Stomach (tissue), 9 donors: Measurements from ENCODE around the gene KIF18A. TPM values are rescaled to one million over a fixed set of nuclear protein-coding genes. Genes with fewer than 3 reads are reported as not detected.

Source experiments
- DNase-seq, 2 donors: peaks; one replicate each; pipeline versions ENCODE4 v3.0.0 to v3.0.0-alpha.2; 2013 to 2019
- H3K27ac ChIP-seq, 5 donors: fragments of 200-600 bp in 4 of 5; sonication (generic) in 4 of 5; one replicate each; pipeline ENCODE4 v1.5.1; 2013 to 2019; ENCODE audit warnings: mild to moderate bottlenecking in 1 of 5, moderate library complexity in 1 of 5
- H3K27me3 ChIP-seq, 3 donors: fragments of 200-600 bp; sonication (generic); one replicate each; pipeline ENCODE4 v1.5.1; 2017 to 2019; ENCODE audit warnings: mixed run types in 1 of 3
- H3K36me3 ChIP-seq, 4 donors: fragments of 200-600 bp; sonication (generic); 1 replicate in 3 of 4; 2 replicates in 1 of 4; pipeline ENCODE4 v1.5.1; 2016 to 2019
- H3K4me1 ChIP-seq, 4 donors: fragments of 200-600 bp; sonication (generic); one replicate each; pipeline ENCODE4 v1.5.1; 2016 to 2019
- H3K4me3 ChIP-seq, 4 donors: fragments of 200-600 bp; sonication (generic) in 3 of 4; one replicate each; pipeline ENCODE4 v1.5.1; 2016 to 2019; ENCODE audit warnings: mild to moderate bottlenecking in 1 of 4
- H3K9me3 ChIP-seq, 4 donors: fragments of 200-600 bp; sonication (generic); one replicate each; pipeline ENCODE4 v1.5.1; 2016 to 2019
- EP300 ChIP-seq: sonication (generic); formaldehyde crosslinking; IDR thresholded peaks from one replicate; pipeline ENCODE4 v1.6.1; 2017; ENCODE audit warnings: antibody characterized with exemption
- POLR2A ChIP-seq, 4 donors: fragments of 450-650 bp; IDR thresholded peaks; one replicate each; pipeline ENCODE4 v1.6.1; 2016; ENCODE audit warnings: antibody characterized with exemption in 4 of 4, control low read depth in 2 of 4, mild to moderate bottlenecking in 1 of 4, moderate library complexity in 1 of 4
- POLR2AphosphoS5 ChIP-seq, 3 donors: sonication (generic); formaldehyde crosslinking; IDR thresholded peaks; one replicate each; pipeline ENCODE4 v1.6.1; 2016; ENCODE audit warnings: antibody characterized with exemption in 3 of 3
- WGBS, 5 donors: extraction: QIAGEN DNeasy Blood & Tissue Kit in 3 of 5; methylation state at CpG; one replicate each; pipeline versions ENCODE4 v1.1.5 to v1.1.7; 2013 to 2018; 5-methylcytosine and 5-hydroxymethylcytosine counted together
- intact Hi-C: fragments of 100-400 bp; cut with DNase I; formaldehyde crosslinking; loops from one replicate; pipeline ENCODE4 v1.15.1; 2023; ENCODE audit warnings: low total_unique reads
- polyA plus RNA-seq, 3 donors: library from polyadenylated mRNA; stranded (reverse); fragments of 200-250 nt; gene quantifications; one replicate each; pipeline ENCODE4 v1.2.3, GENCODE V29; 2013
- total RNA-seq, 5 donors: library from RNA; depleted of rRNA; stranded (reverse); fragments of >200 nt; gene quantifications; one replicate each; pipeline versions ENCODE4 v1.1.0 to v1.2.3, GENCODE V29; 2014 to 2016
- TF ChIP-seq, protein P1 (sequence below), 7 experiments: fragments of 450-650 bp in 4 of 7; fragments of 200-600 bp in 3 of 7; sonication (generic) in 3 of 7; IDR thresholded peaks; one replicate each; pipeline ENCODE4 v1.5.1; 2016 to 2019; ENCODE audit warnings: antibody characterized with exemption in 7 of 7, control low read depth in 2 of 7, mild to moderate bottlenecking in 1 of 7
- donor health status: healthy with polysubstance abuse.
- donor health status: Bipolar disorder and iron deficiency.
- donor health status: healthy.

The KIF18A gene
- total and polyA plus RNA-seq, 8 donors = 0.29 to 3.7 (median 1.1) TPM

DNA sequence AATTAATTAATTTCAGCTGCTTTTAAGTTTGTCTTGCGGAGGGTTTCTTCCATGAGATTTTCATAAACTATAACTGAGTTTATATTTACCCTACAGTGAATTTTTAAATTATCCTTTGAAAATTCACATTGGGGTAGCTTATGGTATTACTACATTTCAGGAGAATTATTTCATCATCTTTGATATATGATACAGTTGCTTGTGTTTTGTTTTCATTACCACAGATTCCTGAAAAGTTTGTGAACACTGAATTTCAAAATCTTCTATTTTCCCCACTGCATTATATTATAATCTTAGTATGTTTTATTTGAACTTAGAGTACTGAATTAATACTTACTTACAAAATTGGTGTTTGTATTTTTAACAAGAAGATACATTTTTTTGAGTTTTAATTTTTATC lies 24.6 kb upstream of the KIF18A start:
- WGBS, 5 donors = 45 to 97% (median 58%) methylated on average over 1 of the region's 1 CpG
- H3K4me1 ChIP-seq = no peaks in the 10 kb centered on the region
- no peak for TF ChIP-seq EP300
- no peak for TF ChIP-seq POLR2A (IDR thresholded peaks at IDR 0.05)
- TF ChIP-seq, protein P1, sequence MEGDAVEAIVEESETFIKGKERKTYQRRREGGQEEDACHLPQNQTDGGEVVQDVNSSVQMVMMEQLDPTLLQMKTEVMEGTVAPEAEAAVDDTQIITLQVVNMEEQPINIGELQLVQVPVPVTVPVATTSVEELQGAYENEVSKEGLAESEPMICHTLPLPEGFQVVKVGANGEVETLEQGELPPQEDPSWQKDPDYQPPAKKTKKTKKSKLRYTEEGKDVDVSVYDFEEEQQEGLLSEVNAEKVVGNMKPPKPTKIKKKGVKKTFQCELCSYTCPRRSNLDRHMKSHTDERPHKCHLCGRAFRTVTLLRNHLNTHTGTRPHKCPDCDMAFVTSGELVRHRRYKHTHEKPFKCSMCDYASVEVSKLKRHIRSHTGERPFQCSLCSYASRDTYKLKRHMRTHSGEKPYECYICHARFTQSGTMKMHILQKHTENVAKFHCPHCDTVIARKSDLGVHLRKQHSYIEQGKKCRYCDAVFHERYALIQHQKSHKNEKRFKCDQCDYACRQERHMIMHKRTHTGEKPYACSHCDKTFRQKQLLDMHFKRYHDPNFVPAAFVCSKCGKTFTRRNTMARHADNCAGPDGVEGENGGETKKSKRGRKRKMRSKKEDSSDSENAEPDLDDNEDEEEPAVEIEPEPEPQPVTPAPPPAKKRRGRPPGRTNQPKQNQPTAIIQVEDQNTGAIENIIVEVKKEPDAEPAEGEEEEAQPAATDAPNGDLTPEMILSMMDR (IDR thresholded peaks at IDR 0.05) = no peak
- TF ChIP-seq POLR2AphosphoS5 (IDR thresholded peaks at IDR 0.05) = no peak
- DNase-seq = no peak
- H3K36me3 ChIP-seq = peaks cover 0 to 34% (median 14%) of the 10 kb centered on the region in 4 donors
- no peaks in the 10 kb centered on the region for H3K9me3 ChIP-seq
- no peak overlapping the region for H3K4me3 ChIP-seq
- no peak overlapping the region for H3K27ac ChIP-seq
- H3K27me3 ChIP-seq = no peaks in the 10 kb centered on the region
- intact Hi-C loops = no loop called here

DNA sequence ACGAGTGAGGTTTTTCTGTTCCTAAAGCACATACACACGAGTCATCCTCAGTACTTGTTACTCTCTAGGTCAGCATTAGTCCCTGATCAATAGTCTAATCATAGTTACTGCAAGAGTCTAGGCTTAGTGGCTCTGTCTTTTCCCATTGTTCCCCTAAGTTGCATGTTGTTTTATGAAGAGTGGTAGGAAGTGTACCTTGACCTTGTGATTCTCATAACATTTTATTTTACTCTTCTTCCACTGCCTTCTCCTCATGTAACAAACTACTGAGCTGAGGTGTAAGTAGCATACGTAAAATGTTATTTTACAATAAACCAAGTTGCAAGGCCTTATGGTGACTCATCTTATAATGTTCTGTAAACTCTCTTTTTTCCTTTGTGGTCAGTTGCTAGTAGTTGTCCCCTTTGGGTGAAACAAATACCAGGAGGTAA lies 15.2 kb upstream of the KIF18A start:
- no peaks in the 10 kb centered on the region for H3K9me3 ChIP-seq
- WGBS, 5 donors = 82 to 91% (median 86%) methylated on average over 3 of the region's 3 CpGs
- H3K36me3 ChIP-seq = peaks cover 0 to 25% (median 13%) of the 10 kb centered on the region in 4 donors
- TF ChIP-seq POLR2AphosphoS5 (IDR thresholded peaks at IDR 0.05) = no peak
- TF ChIP-seq, protein P1 (IDR thresholded peaks at IDR 0.05) = no peak
- TF ChIP-seq POLR2A (IDR thresholded peaks at IDR 0.05) = no peak
- TF ChIP-seq EP300 = no peak
- peaks cover 0 to 14% (median 3%) of the 10 kb centered on the region in 4 donors for H3K4me1 ChIP-seq
- DNase-seq = no peak
- intact Hi-C loops = no loop called here
- no peak overlapping the region for H3K27ac ChIP-seq
- H3K4me3 ChIP-seq = no peak overlapping the region
- H3K27me3 ChIP-seq = no peaks in the 10 kb centered on the region

DNA sequence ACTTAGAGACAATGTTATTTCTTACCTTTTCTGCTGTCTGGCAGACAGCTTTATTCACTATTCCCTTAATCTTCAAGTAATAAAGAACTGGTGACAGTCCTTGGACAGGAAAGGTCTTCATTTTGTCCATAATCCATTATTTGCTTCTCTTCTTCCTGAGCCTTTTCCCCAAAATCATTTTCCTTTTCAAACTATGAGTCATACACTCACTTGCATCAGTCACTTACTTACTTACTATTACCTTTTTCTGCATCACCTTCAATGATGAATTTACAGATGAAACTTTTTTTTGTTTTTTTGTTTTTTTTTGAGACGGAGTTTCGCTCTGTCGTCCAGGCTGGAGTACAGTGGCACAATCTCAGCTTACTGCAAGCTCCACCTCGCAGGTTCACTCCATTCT lies 9.8 kb upstream of the KIF18A start:
- no peak for DNase-seq
- TF ChIP-seq, protein P1 (IDR thresholded peaks at IDR 0.05) = no peak
- TF ChIP-seq EP300 (no peak), POLR2AphosphoS5 (IDR thresholded peaks at IDR 0.05) (no peak), POLR2A (IDR thresholded peaks at IDR 0.05) (no peak)
- no peak overlapping the region for H3K27ac ChIP-seq
- 93 to 98% (median 97%) methylated on average over 4 of the region's 4 CpGs for WGBS, 5 donors
- H3K4me3 ChIP-seq = no peak overlapping the region
- peaks cover 0 to 26% (median 22%) of the 10 kb centered on the region in 4 donors for H3K36me3 ChIP-seq
- H3K27me3 ChIP-seq = no peaks in the 10 kb centered on the region
- intact Hi-C loops = no loop called here
- no peaks in the 10 kb centered on the region for H3K9me3 ChIP-seq
- peaks cover 0 to 15% (median 3%) of the 10 kb centered on the region in 4 donors for H3K4me1 ChIP-seq

DNA sequence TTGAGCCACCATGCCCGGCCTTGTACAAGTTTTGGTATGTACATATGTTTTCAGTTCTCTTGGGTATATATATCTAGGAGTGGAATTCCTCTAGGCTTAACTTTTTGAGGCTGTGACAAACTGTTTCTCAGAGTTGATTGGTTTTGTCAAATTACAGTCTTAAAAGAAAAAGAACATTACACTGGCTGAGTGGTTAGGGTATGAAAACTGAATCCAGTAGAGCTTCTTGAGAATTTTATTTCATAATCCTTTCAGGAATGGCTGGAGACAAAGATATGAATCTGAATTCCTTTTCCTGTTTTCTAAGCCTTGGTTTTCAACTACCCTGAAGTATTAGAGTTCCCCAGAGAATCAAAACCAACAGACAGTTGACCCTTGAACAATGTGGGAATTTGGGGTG lies 6.8 kb upstream of the KIF18A start:
- WGBS, 5 donors = 83 to 100% (median 93%) methylated on average over 1 of the region's 1 CpG
- H3K27ac ChIP-seq = no peak overlapping the region

More for the DNA sequence above, 6.8 kb upstream of the KIF18A start:
- no peaks in the 10 kb centered on the region for H3K9me3 ChIP-seq
- intact Hi-C loops = no loop called here
- peaks cover 3 to 26% (median 19%) of the 10 kb centered on the region in 4 donors for H3K4me1 ChIP-seq
- no peak overlapping the region for H3K4me3 ChIP-seq
- H3K36me3 ChIP-seq = peaks cover 0 to 26% (median 22%) of the 10 kb centered on the region in 4 donors
- no peak for DNase-seq
- TF ChIP-seq POLR2AphosphoS5 (IDR thresholded peaks at IDR 0.05) = no peak
- no peak for TF ChIP-seq EP300
- TF ChIP-seq, protein P1 (IDR thresholded peaks at IDR 0.05) = no peak
- no peak for TF ChIP-seq POLR2A (IDR thresholded peaks at IDR 0.05)
- H3K27me3 ChIP-seq = no peaks in the 10 kb centered on the region
